ENCODE data around the gene HNMT.

DNA sequence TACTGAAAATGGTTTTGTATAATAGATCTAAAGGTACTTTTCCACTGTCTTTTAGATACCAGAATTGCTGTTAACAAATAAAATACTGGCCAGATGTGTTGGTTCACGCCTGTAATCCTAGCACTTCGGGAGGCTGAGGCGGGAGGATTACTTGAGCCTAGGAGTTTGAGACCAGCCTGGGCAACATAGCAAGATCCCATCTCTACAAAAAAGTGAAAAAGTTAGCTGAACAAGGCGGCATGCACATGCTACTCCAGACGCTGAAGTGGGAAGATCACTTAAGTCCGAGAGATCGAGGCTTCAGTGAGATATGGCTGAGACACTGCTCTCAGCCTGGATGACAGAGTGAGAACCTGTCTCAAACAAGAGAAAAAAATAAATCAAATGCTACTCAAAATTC lies 2.8 kb downstream of the HNMT start:
- TF ChIP-seq, protein P1, sequence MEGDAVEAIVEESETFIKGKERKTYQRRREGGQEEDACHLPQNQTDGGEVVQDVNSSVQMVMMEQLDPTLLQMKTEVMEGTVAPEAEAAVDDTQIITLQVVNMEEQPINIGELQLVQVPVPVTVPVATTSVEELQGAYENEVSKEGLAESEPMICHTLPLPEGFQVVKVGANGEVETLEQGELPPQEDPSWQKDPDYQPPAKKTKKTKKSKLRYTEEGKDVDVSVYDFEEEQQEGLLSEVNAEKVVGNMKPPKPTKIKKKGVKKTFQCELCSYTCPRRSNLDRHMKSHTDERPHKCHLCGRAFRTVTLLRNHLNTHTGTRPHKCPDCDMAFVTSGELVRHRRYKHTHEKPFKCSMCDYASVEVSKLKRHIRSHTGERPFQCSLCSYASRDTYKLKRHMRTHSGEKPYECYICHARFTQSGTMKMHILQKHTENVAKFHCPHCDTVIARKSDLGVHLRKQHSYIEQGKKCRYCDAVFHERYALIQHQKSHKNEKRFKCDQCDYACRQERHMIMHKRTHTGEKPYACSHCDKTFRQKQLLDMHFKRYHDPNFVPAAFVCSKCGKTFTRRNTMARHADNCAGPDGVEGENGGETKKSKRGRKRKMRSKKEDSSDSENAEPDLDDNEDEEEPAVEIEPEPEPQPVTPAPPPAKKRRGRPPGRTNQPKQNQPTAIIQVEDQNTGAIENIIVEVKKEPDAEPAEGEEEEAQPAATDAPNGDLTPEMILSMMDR (IDR thresholded peaks at IDR 0.05; ENCODE audit: insufficient read depth, low read length), result no peak
- TF ChIP-seq, protein P2, sequence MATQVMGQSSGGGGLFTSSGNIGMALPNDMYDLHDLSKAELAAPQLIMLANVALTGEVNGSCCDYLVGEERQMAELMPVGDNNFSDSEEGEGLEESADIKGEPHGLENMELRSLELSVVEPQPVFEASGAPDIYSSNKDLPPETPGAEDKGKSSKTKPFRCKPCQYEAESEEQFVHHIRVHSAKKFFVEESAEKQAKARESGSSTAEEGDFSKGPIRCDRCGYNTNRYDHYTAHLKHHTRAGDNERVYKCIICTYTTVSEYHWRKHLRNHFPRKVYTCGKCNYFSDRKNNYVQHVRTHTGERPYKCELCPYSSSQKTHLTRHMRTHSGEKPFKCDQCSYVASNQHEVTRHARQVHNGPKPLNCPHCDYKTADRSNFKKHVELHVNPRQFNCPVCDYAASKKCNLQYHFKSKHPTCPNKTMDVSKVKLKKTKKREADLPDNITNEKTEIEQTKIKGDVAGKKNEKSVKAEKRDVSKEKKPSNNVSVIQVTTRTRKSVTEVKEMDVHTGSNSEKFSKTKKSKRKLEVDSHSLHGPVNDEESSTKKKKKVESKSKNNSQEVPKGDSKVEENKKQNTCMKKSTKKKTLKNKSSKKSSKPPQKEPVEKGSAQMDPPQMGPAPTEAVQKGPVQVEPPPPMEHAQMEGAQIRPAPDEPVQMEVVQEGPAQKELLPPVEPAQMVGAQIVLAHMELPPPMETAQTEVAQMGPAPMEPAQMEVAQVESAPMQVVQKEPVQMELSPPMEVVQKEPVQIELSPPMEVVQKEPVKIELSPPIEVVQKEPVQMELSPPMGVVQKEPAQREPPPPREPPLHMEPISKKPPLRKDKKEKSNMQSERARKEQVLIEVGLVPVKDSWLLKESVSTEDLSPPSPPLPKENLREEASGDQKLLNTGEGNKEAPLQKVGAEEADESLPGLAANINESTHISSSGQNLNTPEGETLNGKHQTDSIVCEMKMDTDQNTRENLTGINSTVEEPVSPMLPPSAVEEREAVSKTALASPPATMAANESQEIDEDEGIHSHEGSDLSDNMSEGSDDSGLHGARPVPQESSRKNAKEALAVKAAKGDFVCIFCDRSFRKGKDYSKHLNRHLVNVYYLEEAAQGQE (IDR thresholded peaks at IDR 0.05; ENCODE audit: insufficient replicate concordance, low read depth), result no peak

Measured in HL-60 (cell line).